CD14-positive monocyte (primary cell): ENCODE measurements around the gene SUFU. TPM values are rescaled to one million over a fixed set of nuclear protein-coding genes. Genes with fewer than 3 reads are reported as not detected.

ENCODE experiments used
- DNase-seq, 3 donors: peaks; one replicate each; pipeline ENCODE4 v3.0.0-alpha.2; 2011 to 2022
- H2AFZ ChIP-seq: 2 replicates; pipeline ENCODE4 v1.6.0; 2012; ENCODE audit warnings: mild to moderate bottlenecking, low read depth, low read length, inconsistent platforms; ENCODE audit not compliant: insufficient read depth, poor library complexity, severe bottlenecking
- H3K27ac ChIP-seq, 2 donors: 1 replicate in 1 of 2; 2 replicates in 1 of 2; pipeline ENCODE4 v1.5.1; 2012 to 2013; ENCODE audit warnings: low read length in 2 of 2, control low read depth in 1 of 2, inconsistent platforms in 1 of 2, low read depth in 1 of 2, mild to moderate bottlenecking in 1 of 2
- H3K27me3 ChIP-seq, 2 donors: one replicate each; pipeline versions ENCODE4 v1.6.0 to v1.6.1; 2011 to 2013; ENCODE audit warnings: low read length in 2 of 2; ENCODE audit not compliant: control insufficient read depth in 2 of 2, insufficient read depth in 2 of 2
- H3K36me3 ChIP-seq, 2 donors: replicated peaks in 1 of 2; 1 replicate in 1 of 2; 2 replicates in 1 of 2; pipeline versions ENCODE4 v1.5.1 to v1.6.1; 2012 to 2013; ENCODE audit warnings: low read length in 2 of 2, control low read depth in 1 of 2, inconsistent platforms in 1 of 2, mild to moderate bottlenecking in 1 of 2; ENCODE audit not compliant: insufficient read depth in 2 of 2, control insufficient read depth in 1 of 2
- H3K4me1 ChIP-seq, 2 donors: 1 replicate in 1 of 2; 2 replicates in 1 of 2; pipeline versions ENCODE4 v1.5.1 to v1.6.1; 2012 to 2013; ENCODE audit warnings: low read length in 2 of 2, control low read depth in 1 of 2, inconsistent platforms in 1 of 2, mild to moderate bottlenecking in 1 of 2, moderate library complexity in 1 of 2; ENCODE audit not compliant: insufficient read depth in 2 of 2, control insufficient read depth in 1 of 2
- H3K4me2 ChIP-seq: replicated peaks from 2 replicates; pipeline ENCODE3; 2012; ENCODE audit warnings: low read length, moderate library complexity, mild to moderate bottlenecking; ENCODE audit not compliant: poor library complexity, severe bottlenecking; ENCODE audit errors: extremely low read depth
- H3K4me3 ChIP-seq, 3 experiments: fragments of 200-600 bp in 1 of 3; sonication (generic) in 1 of 3; replicated peaks in 1 of 3; 1 replicate in 2 of 3; 2 replicates in 1 of 3; pipeline ENCODE4 v1.5.1; 2011 to 2013; ENCODE audit warnings: low read length in 3 of 3, mild to moderate bottlenecking in 3 of 3, control low read depth in 2 of 3, low read depth in 2 of 3, inconsistent platforms in 1 of 3, moderate library complexity in 1 of 3
- H3K79me2 ChIP-seq: 2 replicates; pipeline ENCODE4 v1.6.0; 2012; ENCODE audit warnings: mild to moderate bottlenecking, control low read depth, inconsistent platforms, low read length, moderate library complexity; ENCODE audit not compliant: insufficient read depth
- H3K9ac ChIP-seq: 2 replicates; pipeline ENCODE4 v1.6.0; 2017; ENCODE audit warnings: low read length, mild to moderate bottlenecking; ENCODE audit not compliant: insufficient read depth, poor library complexity, severe bottlenecking
- H3K9me3 ChIP-seq, 2 donors: replicated peaks in 1 of 2; 1 replicate in 1 of 2; 2 replicates in 1 of 2; pipeline versions ENCODE4 v1.5.1 to v1.6.1; 2012 to 2013; ENCODE audit warnings: low read length in 2 of 2, control low read depth in 1 of 2; ENCODE audit not compliant: control insufficient read depth in 1 of 2, insufficient read depth in 1 of 2
- H4K20me1 ChIP-seq: 2 replicates; pipeline ENCODE4 v1.6.0; 2012; ENCODE audit warnings: mild to moderate bottlenecking, low read length, control low read depth, moderate library complexity; ENCODE audit not compliant: insufficient read depth
- H3K27ac Mint-ChIP-seq, 7 donors: one replicate each; pipeline ENCODE4 v1.8.0; 2020; ENCODE audit warnings: mild to moderate bottlenecking in 7 of 7, mixed read lengths in 7 of 7, moderate library complexity in 6 of 7, inconsistent platforms in 2 of 7
- H3K27me3 Mint-ChIP-seq, 3 donors: one replicate each; pipeline ENCODE4 v1.8.0; 2021 to 2022; ENCODE audit warnings: low read depth in 3 of 3, mild to moderate bottlenecking in 3 of 3, mixed read lengths in 3 of 3, moderate library complexity in 3 of 3, inconsistent platforms in 1 of 3
- H3K36me3 Mint-ChIP-seq, 2 donors: one replicate each; pipeline ENCODE4 v1.8.0; 2020; ENCODE audit warnings: mixed read lengths in 2 of 2, inconsistent platforms in 1 of 2, mild to moderate bottlenecking in 1 of 2
- H3K4me1 Mint-ChIP-seq: one replicate; pipeline ENCODE4 v1.8.0; 2020; ENCODE audit warnings: mild to moderate bottlenecking, mixed read lengths
- H3K4me3 Mint-ChIP-seq, 2 donors: one replicate each; pipeline ENCODE4 v1.8.0; 2020; ENCODE audit warnings: mild to moderate bottlenecking in 2 of 2, mixed read lengths in 2 of 2, moderate library complexity in 1 of 2
- H3K9me3 Mint-ChIP-seq, 7 donors: one replicate each; pipeline ENCODE4 v1.8.0; 2020 to 2022; ENCODE audit warnings: mixed read lengths in 7 of 7, mild to moderate bottlenecking in 6 of 7, moderate library complexity in 6 of 7, inconsistent platforms in 2 of 7
- CTCF ChIP-seq: fragments of 200-600 bp; IDR thresholded peaks from one replicate; pipeline ENCODE4 v1.8.0; 2022; ENCODE audit warnings: antibody characterized with exemption, mild to moderate bottlenecking
- WGBS: methylation state at CpG from one replicate; pipeline ENCODE4 v1.1.5; 2013; ENCODE audit warnings: missing lambda C conversion rate; ENCODE audit not compliant: insufficient coverage; 5-methylcytosine and 5-hydroxymethylcytosine counted together
- intact Hi-C, 2 donors: fragments of 100-400 bp; cut with micrococcal nuclease; formaldehyde crosslinking; loops; one replicate each; pipeline versions ENCODE4 v1.15.0 to v1.15.1; 2023
- polyA plus RNA-seq, 3 donors: library from polyadenylated mRNA; depleted of rRNA in 1 of 3; unstranded in 2 of 3; stranded (reverse) in 1 of 3; fragments of 300-500 nt in 2 of 3; fragments of >200 nt in 1 of 3; fragmentation: Illumina TruSeq in 2 of 3; gene quantifications; 1 replicate in 2 of 3; 2 replicates in 1 of 3; pipeline ENCODE4 v1.2.3, GENCODE V29; 2012 to 2021

SUFU gene
- polyA plus RNA-seq, 3 donors = 3.2 to 10.0 (median 5.7) TPM

GRCh38 chr10:102593074-102593803, 89.5 kb downstream of the SUFU start:
- intact Hi-C loops = no loop called here
- peak overlapping the region in 2 of 7 donors; percentile 16 to 21 for H3K27ac Mint-ChIP-seq
- no peaks in the 10 kb centered on the region for H3K9me3 Mint-ChIP-seq
- H3K4me3 Mint-ChIP-seq = no peak overlapping the region
- Histone ChIP-seq H3K9ac (no peak overlapping the region), H3K4me2 (no peak overlapping the region), H2AFZ (no peak overlapping the region), H3K79me2 (peaks cover 10% of the 10 kb centered on the region), H3K4me1 (peaks cover 0 to 13% of the 10 kb centered on the region in 2 donors), H3K27ac (no peak overlapping the region), H3K27me3 (no peaks in the 10 kb centered on the region), H3K4me3 (no peak overlapping the region), H3K36me3 (peaks cover 45 to 66% of the 10 kb centered on the region in 2 donors), H4K20me1 (peaks cover 58% of the 10 kb centered on the region), H3K9me3 (no peaks in the 10 kb centered on the region)
- no peak for TF ChIP-seq CTCF
- peaks cover 10% of the 10 kb centered on the region for H3K4me1 Mint-ChIP-seq
- H3K36me3 Mint-ChIP-seq = peaks cover 53 to 57% of the 10 kb centered on the region in 2 donors
- peaks cover 0 to 5% (median 0%) of the 10 kb centered on the region in 3 donors for H3K27me3 Mint-ChIP-seq
- no peak for DNase-seq
- WGBS = 97% methylated on average over 5 of the region's 6 CpGs

GRCh38 chr10:102593804-102594079, 90.0 kb downstream of the SUFU start:
- no peak overlapping the region for H3K4me3 Mint-ChIP-seq
- Histone ChIP-seq H2AFZ (no peak overlapping the region), H3K9me3 (no peaks in the 10 kb centered on the region), H3K4me3 (no peak overlapping the region), H4K20me1 (peaks cover 53% of the 10 kb centered on the region), H3K79me2 (peaks cover 10% of the 10 kb centered on the region), H3K27me3 (no peaks in the 10 kb centered on the region), H3K9ac (no peak overlapping the region), H3K36me3 (peaks cover 47 to 71% of the 10 kb centered on the region in 2 donors), H3K4me2 (no peak overlapping the region), H3K4me1 (peaks cover 0 to 13% of the 10 kb centered on the region in 2 donors), H3K27ac (no peak overlapping the region)
- H3K27ac Mint-ChIP-seq = peak overlapping the region in 2 of 7 donors; percentile 32 to 46
- intact Hi-C loops = no loop called here
- no peak for DNase-seq
- peaks cover 58 to 62% of the 10 kb centered on the region in 2 donors for H3K36me3 Mint-ChIP-seq
- TF ChIP-seq CTCF = no peak
- peaks cover 0 to 5% (median 0%) of the 10 kb centered on the region in 3 donors for H3K27me3 Mint-ChIP-seq
- 44% methylated on average over 3 of the region's 6 CpGs for WGBS
- no peaks in the 10 kb centered on the region for H3K9me3 Mint-ChIP-seq
- H3K4me1 Mint-ChIP-seq = peaks cover 14% of the 10 kb centered on the region
